ENCODE results near the gene ANKRD31.
"Not testable (repeated sequence)": the region's sequence is repeated elsewhere in the genome, so short reads cannot be mapped to it uniquely, and the experiment has no call there.

Gene ANKRD31

DNA sequence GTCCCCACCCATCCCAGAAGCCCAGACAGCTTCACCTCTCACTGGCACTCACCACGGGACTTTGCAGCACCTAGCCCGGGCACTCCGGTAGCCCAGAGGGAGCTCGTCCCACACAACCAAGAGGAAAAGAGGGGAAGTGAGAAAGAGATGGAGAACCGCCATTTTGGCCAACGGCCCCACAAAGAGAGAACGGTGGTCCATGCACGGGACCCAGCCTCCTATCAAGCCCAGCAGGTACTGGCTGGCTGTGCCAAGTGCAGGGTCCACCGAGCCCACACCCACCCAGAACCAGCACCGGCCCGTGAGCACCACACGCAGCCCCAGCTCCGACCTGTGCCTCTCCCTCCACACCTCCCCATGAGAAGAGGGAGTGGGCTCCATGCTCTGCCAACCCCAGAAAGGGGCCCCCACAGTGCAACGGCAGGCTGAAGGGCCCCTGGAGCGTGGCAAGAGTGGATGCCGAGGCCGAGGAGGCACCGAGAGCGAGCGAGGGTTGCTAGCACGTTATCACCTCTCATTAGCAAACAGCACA, 105.8 kb downstream of the ANKRD31 start:
- DNase-seq, result no peak

DNA sequence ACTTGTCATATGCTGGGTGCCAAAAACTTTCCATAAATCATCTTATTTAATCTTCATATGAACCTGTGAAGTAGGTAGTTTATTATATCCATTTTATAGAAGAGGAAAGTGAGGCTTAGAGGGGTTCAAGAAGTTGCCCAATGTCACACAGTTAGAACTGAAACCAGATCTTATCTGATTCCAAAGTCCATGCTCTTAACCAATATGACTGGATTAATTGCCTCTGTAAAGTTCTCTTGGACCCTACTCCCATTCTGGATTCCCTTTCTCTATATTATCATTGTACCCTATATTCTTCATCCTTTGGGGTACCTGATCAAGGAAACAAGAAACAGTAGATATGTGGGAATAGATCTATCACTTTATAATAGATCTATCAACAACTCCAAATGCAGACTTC, 119.8 kb downstream of the ANKRD31 start:
- no peak for DNase-seq

GRCh38 chr5:75114311-75114710, 122.4 kb downstream of the ANKRD31 start:
- DNase-seq, result not testable (repeated sequence)

- no peak for DNase-seq
Measured at GRCh38 chr5:75113354-75114113, 123.1 kb downstream of the ANKRD31 start.

DNA sequence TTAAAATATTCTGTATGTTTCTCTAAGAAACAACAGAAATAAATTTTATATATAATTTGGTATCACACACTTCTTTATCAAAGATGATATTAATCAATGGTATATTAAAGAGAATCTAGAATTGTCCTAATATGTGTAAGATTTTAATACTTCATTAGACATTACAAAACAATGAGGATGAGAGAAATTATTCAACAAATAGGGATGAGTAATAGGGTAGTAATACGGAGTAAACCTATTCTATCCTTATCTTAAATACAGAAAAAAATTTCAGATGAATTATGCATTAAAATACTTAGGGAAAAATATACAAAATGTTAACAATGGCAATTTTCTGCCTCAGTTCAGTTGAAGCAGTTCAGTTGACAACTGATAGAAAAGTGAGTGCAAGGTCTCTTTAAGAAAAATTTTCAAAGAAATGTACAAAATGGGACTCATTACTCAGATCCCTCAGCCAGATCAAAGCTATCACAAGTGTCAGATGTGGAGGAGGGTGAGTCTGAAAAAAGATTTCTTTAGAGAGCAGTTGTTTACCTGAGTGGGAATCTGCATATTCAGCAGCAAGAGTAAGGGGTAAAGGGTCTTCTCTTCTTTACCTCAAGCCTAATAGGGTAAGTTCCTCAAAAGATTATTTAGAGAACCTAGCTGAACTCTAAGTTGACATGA, 127.6 kb downstream of the ANKRD31 start:
- no peak for DNase-seq

DNA sequence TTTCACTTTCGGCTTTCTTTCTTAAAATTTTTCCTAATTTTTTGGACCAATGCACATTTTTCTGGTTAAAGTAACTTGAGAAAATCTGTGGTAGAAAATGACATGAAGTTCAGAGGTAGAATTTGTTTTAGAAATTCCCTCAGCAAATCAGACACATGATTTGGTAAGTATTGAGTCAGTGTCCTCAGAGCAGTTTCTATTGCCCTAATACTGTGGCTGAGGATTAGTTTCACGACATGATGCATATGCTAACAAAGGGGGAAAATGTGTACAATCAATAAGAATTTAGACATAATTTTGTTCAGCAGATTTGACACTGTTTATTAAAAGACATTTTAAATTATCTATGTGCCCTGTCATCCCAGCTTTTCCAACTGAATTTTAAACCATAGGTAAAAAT, 128.2 kb downstream of the ANKRD31 start:
- no peak for DNase-seq

- not testable (repeated sequence) for DNase-seq
Measured at GRCh38 chr5:75095956-75096355, 140.7 kb downstream of the ANKRD31 start.

GRCh38 chr5:75091597-75091996, 145.1 kb downstream of the ANKRD31 start:
- DNase-seq, result no peak

GRCh38 chr5:75089662-75090061, 147.0 kb downstream of the ANKRD31 start:
- no peak for DNase-seq

DNA sequence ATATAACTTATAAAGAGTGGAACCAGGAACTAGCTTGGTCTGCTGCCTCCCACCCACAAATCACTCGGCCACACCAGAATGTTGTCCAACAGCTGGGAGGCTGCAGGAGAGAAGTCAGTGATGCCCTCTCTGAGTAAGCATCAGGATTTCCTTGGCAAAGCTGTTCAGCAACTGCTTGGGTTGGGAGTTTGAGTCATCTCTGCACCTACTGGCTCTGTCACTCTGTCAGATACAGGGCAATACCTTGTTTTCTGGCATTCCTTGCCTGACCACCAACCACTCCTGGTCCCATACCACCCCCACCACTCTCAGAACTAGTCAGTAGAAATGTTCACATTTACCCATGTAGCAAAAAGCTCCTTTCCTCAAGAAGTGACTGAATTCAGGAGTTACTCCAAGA, 147.5 kb downstream of the ANKRD31 start:
- DNase-seq, result no peak

- DNase-seq, result no peak
Measured at GRCh38 chr5:75088648-75089047, 148.0 kb downstream of the ANKRD31 start.

DNA sequence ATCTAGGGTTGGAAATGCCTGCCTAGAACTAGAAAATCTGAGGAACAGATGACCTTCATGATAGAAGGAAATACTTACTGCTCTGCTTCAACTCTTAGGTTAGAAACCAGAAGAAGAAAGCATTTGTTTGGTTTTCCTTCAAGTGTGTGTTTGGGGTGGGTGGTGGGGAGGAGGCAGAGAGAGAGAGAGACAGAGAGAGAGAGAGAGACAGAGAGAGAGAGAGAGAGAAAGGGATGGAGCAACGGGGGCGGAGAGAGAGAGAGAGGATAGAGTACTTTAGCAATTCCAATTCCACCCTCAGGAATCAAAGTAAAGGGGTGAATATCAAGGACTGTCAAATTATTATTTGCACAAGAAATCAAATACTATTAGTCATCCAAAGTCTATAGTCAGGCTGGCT, 155.2 kb downstream of the ANKRD31 start:
- no peak for DNase-seq

- not testable (repeated sequence) for DNase-seq
Measured at GRCh38 chr5:75079346-75079745, 157.3 kb downstream of the ANKRD31 start.

GRCh38 chr5:75078027-75078426, 158.7 kb downstream of the ANKRD31 start:
- DNase-seq, result no peak

GRCh38 chr5:75072061-75072460, 164.6 kb downstream of the ANKRD31 start:
- no peak for DNase-seq

DNA sequence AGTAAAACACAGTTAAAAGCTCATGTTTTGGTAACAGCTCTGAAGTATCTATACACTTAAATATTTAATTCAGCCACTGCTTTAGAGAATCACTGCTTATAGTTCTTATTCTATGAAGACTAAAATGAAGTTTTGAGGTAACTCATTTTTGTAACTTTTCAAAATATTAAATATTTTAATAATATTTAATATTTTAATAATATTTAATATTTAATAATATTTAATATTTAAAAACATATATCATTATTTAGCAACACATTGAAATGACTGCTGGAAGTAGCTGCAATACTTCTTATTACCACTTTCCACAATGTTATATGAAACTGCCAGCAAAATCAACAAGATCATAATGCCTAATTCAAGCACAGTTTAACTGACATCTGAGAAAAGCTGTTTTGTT, 165.6 kb downstream of the ANKRD31 start:
- no peak for DNase-seq

GRCh38 chr5:75067434-75067833, 169.2 kb downstream of the ANKRD31 start:
- no peak for DNase-seq

DNA sequence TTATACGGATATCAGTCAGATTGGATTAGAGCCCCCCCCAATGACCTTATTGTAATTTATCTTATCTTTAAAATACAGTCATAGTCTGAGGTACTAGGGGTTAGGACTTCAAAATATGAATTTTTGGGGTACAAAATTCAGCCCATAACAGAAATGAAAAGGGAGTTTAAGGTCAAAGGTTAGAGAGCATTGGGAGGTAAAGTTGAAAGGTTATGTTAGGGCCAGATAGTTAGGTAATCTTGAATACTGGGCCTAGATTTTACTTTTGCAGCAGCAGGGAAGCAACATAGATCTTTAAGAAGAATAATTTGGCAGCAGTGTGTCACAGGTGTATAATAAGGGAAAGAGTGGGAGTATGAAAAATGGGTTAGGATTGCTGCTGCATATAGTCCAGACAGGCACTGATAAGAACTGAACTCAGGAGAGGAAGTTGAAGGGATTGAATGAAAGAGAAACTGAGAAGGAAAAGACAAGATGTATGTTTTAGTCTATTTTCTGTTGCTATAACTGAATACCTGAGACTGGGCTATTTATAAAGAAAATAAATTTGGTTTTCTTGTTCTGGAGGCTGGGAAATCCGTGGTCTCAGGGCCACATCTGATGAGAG, 173.7 kb downstream of the ANKRD31 start:
- no peak for DNase-seq

- DNase-seq, result no peak
Measured at GRCh38 chr5:75059912-75060545, 176.6 kb downstream of the ANKRD31 start.

- DNase-seq, result no peak
Measured at GRCh38 chr5:75058986-75059535, 177.6 kb downstream of the ANKRD31 start.

- DNase-seq, result no peak
Measured at GRCh38 chr5:75057561-75057960, 179.1 kb downstream of the ANKRD31 start.

GRCh38 chr5:75055727-75056144, 180.9 kb downstream of the ANKRD31 start:
- DNase-seq, result no peak

Measured in NCI-H82 (cell line).